ENCODE data around the gene DAB2IP. TPM values are rescaled to one million over a fixed set of nuclear protein-coding genes. Genes with fewer than 3 reads are reported as not detected.

Gene DAB2IP
- total RNA-seq, 1 donor from 2014 or later: 0.75 TPM

DNA sequence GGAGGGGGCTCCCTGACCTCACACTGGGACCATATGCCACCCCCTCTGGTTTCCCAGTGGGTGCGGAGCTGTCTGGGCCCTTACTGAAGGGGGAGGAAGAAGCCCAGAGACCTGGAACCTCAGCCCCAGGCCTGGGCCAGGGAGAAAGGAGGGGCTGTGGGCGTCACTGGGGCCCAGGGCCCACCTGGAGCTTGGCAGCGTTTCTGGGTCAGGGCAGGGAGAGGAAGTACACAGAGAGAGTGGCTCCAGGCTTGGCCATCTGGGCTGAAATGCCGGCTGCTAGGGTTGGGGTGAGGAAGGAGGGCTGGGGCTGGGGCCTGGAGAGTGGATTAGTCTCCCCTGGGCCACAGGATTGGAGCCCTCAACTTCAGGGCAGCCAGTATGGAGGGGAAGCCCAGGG lies 6.4 kb upstream of the DAB2IP start:
- ChIA-PET CTCF (no interaction called here), POLR2A (no interaction called here)
- H3K4me3 Mint-ChIP-seq: no peak overlapping the region
- no peaks in the 10 kb centered on the region for H3K9me3 Mint-ChIP-seq
- ATAC-seq (ENCODE audit: low read depth) (no peak), DNase-seq (no peak)
- peaks cover 20% of the 10 kb centered on the region for H3K27me3 Mint-ChIP-seq
- intact Hi-C loops (cut with micrococcal nuclease): no loop called here
- H3K4me1 Mint-ChIP-seq: peaks cover 12% of the 10 kb centered on the region
- H3K27ac Mint-ChIP-seq: no peak overlapping the region
- no peaks in the 10 kb centered on the region for H3K36me3 Mint-ChIP-seq (ENCODE audit: low read depth)
- TF ChIP-seq, protein P1, sequence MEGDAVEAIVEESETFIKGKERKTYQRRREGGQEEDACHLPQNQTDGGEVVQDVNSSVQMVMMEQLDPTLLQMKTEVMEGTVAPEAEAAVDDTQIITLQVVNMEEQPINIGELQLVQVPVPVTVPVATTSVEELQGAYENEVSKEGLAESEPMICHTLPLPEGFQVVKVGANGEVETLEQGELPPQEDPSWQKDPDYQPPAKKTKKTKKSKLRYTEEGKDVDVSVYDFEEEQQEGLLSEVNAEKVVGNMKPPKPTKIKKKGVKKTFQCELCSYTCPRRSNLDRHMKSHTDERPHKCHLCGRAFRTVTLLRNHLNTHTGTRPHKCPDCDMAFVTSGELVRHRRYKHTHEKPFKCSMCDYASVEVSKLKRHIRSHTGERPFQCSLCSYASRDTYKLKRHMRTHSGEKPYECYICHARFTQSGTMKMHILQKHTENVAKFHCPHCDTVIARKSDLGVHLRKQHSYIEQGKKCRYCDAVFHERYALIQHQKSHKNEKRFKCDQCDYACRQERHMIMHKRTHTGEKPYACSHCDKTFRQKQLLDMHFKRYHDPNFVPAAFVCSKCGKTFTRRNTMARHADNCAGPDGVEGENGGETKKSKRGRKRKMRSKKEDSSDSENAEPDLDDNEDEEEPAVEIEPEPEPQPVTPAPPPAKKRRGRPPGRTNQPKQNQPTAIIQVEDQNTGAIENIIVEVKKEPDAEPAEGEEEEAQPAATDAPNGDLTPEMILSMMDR (IDR thresholded peaks at IDR 0.05): no peak

GRCh38 chr9:121645853-121646807 lies 5.3 kb upstream of the DAB2IP start:
- Mint-ChIP-seq H3K9me3 (no peaks in the 10 kb centered on the region), H3K36me3 (ENCODE audit: low read depth) (no peaks in the 10 kb centered on the region), H3K27me3 (peaks cover 31% of the 10 kb centered on the region), H3K4me1 (peaks cover 19% of the 10 kb centered on the region), H3K27ac (no peak overlapping the region), H3K4me3 (no peak overlapping the region)
- no peak for DNase-seq
- TF ChIP-seq, protein P1 (IDR thresholded peaks at IDR 0.05): no peak
- intact Hi-C loops (cut with micrococcal nuclease): no loop called here
- no peak for ATAC-seq (ENCODE audit: low read depth)
- POLR2A ChIA-PET: no interaction called here
- CTCF ChIA-PET: interaction anchor here (0.7 kb wide), 1 partner anchor 432 kb away, joined by 3 read pairs; no protein-coding TSS in a partner anchor

DNA sequence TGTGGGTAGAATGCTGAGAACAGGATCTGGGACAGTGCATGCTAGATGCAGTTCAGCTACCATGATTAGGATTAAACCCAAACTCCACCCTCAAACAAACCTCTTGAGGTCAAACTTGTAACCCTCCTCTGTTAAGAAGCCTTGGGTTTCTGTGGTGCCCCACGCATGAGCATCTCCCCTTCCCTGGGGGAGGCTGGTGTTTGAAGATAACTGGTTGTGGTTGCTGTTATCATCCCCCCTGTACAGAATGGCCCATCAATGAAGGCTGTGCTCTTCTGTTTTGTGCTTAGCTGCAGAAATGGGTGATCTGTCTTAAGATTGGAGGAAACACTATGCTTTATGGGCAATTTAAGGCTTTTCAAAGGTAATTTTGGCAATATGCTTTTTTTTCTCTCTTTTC lies 4.4 kb upstream of the DAB2IP start:
- no peak for DNase-seq
- no peak for ATAC-seq (ENCODE audit: low read depth)
- Mint-ChIP-seq H3K4me3 (no peak overlapping the region), H3K27ac (no peak overlapping the region), H3K27me3 (peaks cover 32% of the 10 kb centered on the region), H3K4me1 (peaks cover 22% of the 10 kb centered on the region), H3K9me3 (no peaks in the 10 kb centered on the region), H3K36me3 (ENCODE audit: low read depth) (no peaks in the 10 kb centered on the region)
- intact Hi-C loops (cut with micrococcal nuclease): no loop called here
- TF ChIP-seq, protein P1 (IDR thresholded peaks at IDR 0.05): no peak
- CTCF ChIA-PET: interaction anchor here (0.7 kb wide), 1 partner anchor 433 kb away, joined by 3 read pairs; no protein-coding TSS in a partner anchor
- POLR2A ChIA-PET: no interaction called here

DNA sequence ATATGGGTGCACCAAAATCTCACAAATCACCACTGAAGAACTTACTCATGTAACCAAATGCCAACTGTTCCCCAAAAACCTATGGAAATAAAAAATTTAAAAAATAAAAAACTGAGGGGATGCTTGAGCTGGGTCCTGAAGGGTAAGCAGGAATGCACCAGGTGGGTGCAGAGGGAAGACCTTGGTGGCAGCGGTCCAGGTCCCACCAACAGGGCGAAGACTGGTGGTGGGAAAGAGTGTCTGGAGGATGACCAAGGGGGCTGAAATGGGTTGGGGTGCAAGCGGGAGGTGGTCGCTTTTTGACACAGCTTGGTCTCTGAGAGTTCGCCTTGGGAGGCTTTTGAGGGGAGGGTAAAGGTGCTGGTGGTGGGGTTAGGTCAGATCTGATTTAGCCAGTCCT lies 3.3 kb upstream of the DAB2IP start:
- Mint-ChIP-seq H3K36me3 (ENCODE audit: low read depth) (no peaks in the 10 kb centered on the region), H3K27me3 (peaks cover 41% of the 10 kb centered on the region), H3K4me3 (no peak overlapping the region), H3K9me3 (no peaks in the 10 kb centered on the region), H3K4me1 (peaks cover 29% of the 10 kb centered on the region), H3K27ac (no peak overlapping the region)
- ChIA-PET CTCF (no interaction called here), POLR2A (no interaction called here)
- no peak for DNase-seq
- intact Hi-C loops (cut with micrococcal nuclease): no loop called here
- ATAC-seq (ENCODE audit: low read depth): no peak
- TF ChIP-seq, protein P1 (IDR thresholded peaks at IDR 0.05): no peak

DNA sequence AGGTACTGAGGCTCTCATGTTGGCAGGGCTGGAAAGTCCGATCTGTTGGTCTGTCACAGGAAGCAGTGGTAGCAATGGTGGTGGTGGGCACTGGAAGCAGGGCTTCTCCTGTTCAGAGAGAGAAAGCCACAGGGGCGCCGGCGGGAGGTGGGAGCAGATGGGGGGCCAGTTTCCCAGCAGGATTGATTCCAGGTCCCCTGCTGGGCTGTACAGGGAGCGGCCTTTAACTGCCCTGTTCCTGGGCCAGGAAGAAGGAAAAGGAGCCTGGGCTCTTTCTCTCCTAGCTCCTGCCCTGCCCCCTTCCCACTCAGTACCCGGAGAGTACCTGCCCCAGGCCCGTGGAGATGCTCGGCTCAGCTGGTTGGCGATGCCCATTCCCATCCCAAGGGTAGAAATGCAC lies 2.6 kb upstream of the DAB2IP start:
- Mint-ChIP-seq H3K9me3 (no peaks in the 10 kb centered on the region), H3K36me3 (ENCODE audit: low read depth) (no peaks in the 10 kb centered on the region), H3K4me1 (peaks cover 29% of the 10 kb centered on the region), H3K4me3 (no peak overlapping the region), H3K27ac (no peak overlapping the region), H3K27me3 (peaks cover 48% of the 10 kb centered on the region)
- ChIA-PET POLR2A (no interaction called here), CTCF (no interaction called here)
- TF ChIP-seq, protein P1 (IDR thresholded peaks at IDR 0.05): no peak
- DNase-seq: no peak
- intact Hi-C loops (cut with micrococcal nuclease): no loop called here
- ATAC-seq (ENCODE audit: low read depth): no peak
